ENCODE measurements around the gene CYP39A1. TPM values are rescaled to one million over a fixed set of nuclear protein-coding genes. Genes with fewer than 3 reads are reported as not detected.

CYP39A1 gene
- total and polyA plus RNA-seq, 2 donors (not counting 1 experiment from before 2014, with no cell fraction given) = 0.49 to 3.8 TPM

GRCh38 chr6:46573140-46573539, 79.5 kb downstream of the CYP39A1 start:
- no peak for TF ChIP-seq CTCF (conservative IDR thresholded peaks at IDR 0.05 in 1 of 2, IDR thresholded peaks at IDR 0.05 in 1 of 2; ENCODE audit: low read depth in 1 of 2, low read length in 2 of 2)
- TF ChIP-seq EZH2 (IDR thresholded peaks at IDR 0.05; ENCODE audit: low read length, missing control alignments) = no peak
- Histone ChIP-seq H3K4me3 (replicated peaks in 1 of 4; ENCODE audit: control extremely low read depth in 1 of 4, insufficient read depth in 1 of 4, low read depth in 3 of 4, low read length in 4 of 4) (no peak overlapping the region), H3K36me3 (ENCODE audit: control insufficient read depth, insufficient read depth, low read length) (no peaks in the 10 kb centered on the region), H3K4me1 (ENCODE audit: control insufficient read depth, extremely low read depth, insufficient read depth, low read length) (no peaks in the 10 kb centered on the region), H3K27me3 (ENCODE audit: control insufficient read depth, insufficient read depth, low read length) (no peaks in the 10 kb centered on the region), H3K4me2 (ENCODE audit: extremely low read depth, insufficient read depth, low read length) (no peak overlapping the region), H3K27ac (ENCODE audit: insufficient read depth, low read length) (no peak overlapping the region), H2AFZ (ENCODE audit: low read length) (no peak overlapping the region), H4K20me1 (ENCODE audit: control insufficient read depth, extremely low read depth, insufficient read depth, low read length) (no peaks in the 10 kb centered on the region), H3K79me2 (ENCODE audit: control insufficient read depth, insufficient read depth, low read length) (no peaks in the 10 kb centered on the region), H3K9ac (ENCODE audit: insufficient read depth, low read length) (no peak overlapping the region), H3K9me3 (ENCODE audit: control insufficient read depth, insufficient read depth, low read depth, low read length) (no peaks in the 10 kb centered on the region)
- DNase-seq (ENCODE audit: low read depth in 2 of 2) = no peak

GRCh38 chr6:46565531-46565930, 87.1 kb downstream of the CYP39A1 start:
- no peaks in the 10 kb centered on the region for H4K20me1 ChIP-seq (ENCODE audit: control insufficient read depth, extremely low read depth, insufficient read depth, low read length)
- H3K36me3 ChIP-seq (ENCODE audit: control insufficient read depth, insufficient read depth, low read length) = no peaks in the 10 kb centered on the region
- no peaks in the 10 kb centered on the region for H3K27me3 ChIP-seq (ENCODE audit: control insufficient read depth, insufficient read depth, low read length)
- no peak for DNase-seq (ENCODE audit: low read depth in 2 of 2)
- no peak overlapping the region for H3K27ac ChIP-seq (ENCODE audit: insufficient read depth, low read length)
- H3K4me1 ChIP-seq (ENCODE audit: control insufficient read depth, extremely low read depth, insufficient read depth, low read length) = no peaks in the 10 kb centered on the region
- no peak overlapping the region for H3K9ac ChIP-seq (ENCODE audit: insufficient read depth, low read length)
- no peak overlapping the region for H2AFZ ChIP-seq (ENCODE audit: low read length)
- no peak overlapping the region for H3K4me3 ChIP-seq (replicated peaks in 1 of 4; ENCODE audit: control extremely low read depth in 1 of 4, insufficient read depth in 1 of 4, low read depth in 3 of 4, low read length in 4 of 4)
- no peak overlapping the region for H3K4me2 ChIP-seq (ENCODE audit: extremely low read depth, insufficient read depth, low read length)
- no peaks in the 10 kb centered on the region for H3K79me2 ChIP-seq (ENCODE audit: control insufficient read depth, insufficient read depth, low read length)
- TF ChIP-seq CTCF (conservative IDR thresholded peaks at IDR 0.05 in 1 of 2, IDR thresholded peaks at IDR 0.05 in 1 of 2; ENCODE audit: low read depth in 1 of 2, low read length in 2 of 2) (no peak), EZH2 (IDR thresholded peaks at IDR 0.05; ENCODE audit: low read length, missing control alignments) (no peak)
- no peaks in the 10 kb centered on the region for H3K9me3 ChIP-seq (ENCODE audit: control insufficient read depth, insufficient read depth, low read depth, low read length)

- H3K79me2 ChIP-seq (ENCODE audit: control insufficient read depth, insufficient read depth, low read length) = no peaks in the 10 kb centered on the region
- H3K9ac ChIP-seq (ENCODE audit: insufficient read depth, low read length) = no peak overlapping the region
- H3K27me3 ChIP-seq (ENCODE audit: control insufficient read depth, insufficient read depth, low read length) = no peaks in the 10 kb centered on the region
- DNase-seq (ENCODE audit: low read depth in 2 of 2) = no peak
- no peak overlapping the region for H3K4me2 ChIP-seq (ENCODE audit: extremely low read depth, insufficient read depth, low read length)
- no peaks in the 10 kb centered on the region for H3K4me1 ChIP-seq (ENCODE audit: control insufficient read depth, extremely low read depth, insufficient read depth, low read length)
- H3K36me3 ChIP-seq (ENCODE audit: control insufficient read depth, insufficient read depth, low read length) = no peaks in the 10 kb centered on the region
- no peak overlapping the region for H2AFZ ChIP-seq (ENCODE audit: low read length)
- no peaks in the 10 kb centered on the region for H4K20me1 ChIP-seq (ENCODE audit: control insufficient read depth, extremely low read depth, insufficient read depth, low read length)
- H3K9me3 ChIP-seq (ENCODE audit: control insufficient read depth, insufficient read depth, low read depth, low read length) = no peaks in the 10 kb centered on the region
- H3K4me3 ChIP-seq (replicated peaks in 1 of 4; ENCODE audit: control extremely low read depth in 1 of 4, insufficient read depth in 1 of 4, low read depth in 3 of 4, low read length in 4 of 4) = no peak overlapping the region
- TF ChIP-seq CTCF (conservative IDR thresholded peaks at IDR 0.05 in 1 of 2, IDR thresholded peaks at IDR 0.05 in 1 of 2; ENCODE audit: low read depth in 1 of 2, low read length in 2 of 2) (no peak), EZH2 (IDR thresholded peaks at IDR 0.05; ENCODE audit: low read length, missing control alignments) (no peak)
- H3K27ac ChIP-seq (ENCODE audit: insufficient read depth, low read length) = no peak overlapping the region
Measured at GRCh38 chr6:46563924-46564323, 88.7 kb downstream of the CYP39A1 start.

Measured in fibroblast of lung (primary cell).